ENCODE data around the gene SLC9A9. TPM values are rescaled to one million over a fixed set of nuclear protein-coding genes. Genes with fewer than 3 reads are reported as not detected.

Gene SLC9A9
- total RNA-seq, 6 experiments from 2014 or later: 0.10 to 0.55 (median 0.33) TPM; not detected in 2

DNA sequence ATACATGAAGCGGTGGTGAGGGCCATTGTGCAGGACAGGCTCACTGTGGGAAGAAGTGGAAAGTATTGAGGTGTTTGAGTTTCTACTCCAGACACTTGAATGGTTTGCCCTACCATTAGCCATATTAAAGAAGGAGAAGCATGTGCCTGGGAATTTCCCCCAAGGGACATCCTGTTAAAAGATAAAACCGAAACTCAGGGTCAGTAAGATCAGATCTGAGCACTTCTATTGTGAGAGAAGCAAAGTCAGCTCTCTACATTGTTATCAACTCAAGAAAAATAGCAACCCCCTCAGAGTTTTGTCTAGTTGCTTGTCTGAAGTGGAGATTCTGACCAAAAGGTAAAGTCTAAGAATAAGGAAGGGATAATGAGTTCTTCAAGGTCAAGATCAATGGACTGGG lies 458.9 kb downstream of the SLC9A9 start:
- H3K36me3 Mint-ChIP-seq (ENCODE audit: low read depth): no peaks in the 10 kb centered on the region
- no peaks in the 10 kb centered on the region for H3K4me1 Mint-ChIP-seq (ENCODE audit: low read depth)
- no peak for DNase-seq
- H3K27me3 Mint-ChIP-seq (ENCODE audit: insufficient read depth): peaks cover 3% of the 10 kb centered on the region; the same call in 1 of the 2 replicates
- TF ChIP-seq, protein P1, sequence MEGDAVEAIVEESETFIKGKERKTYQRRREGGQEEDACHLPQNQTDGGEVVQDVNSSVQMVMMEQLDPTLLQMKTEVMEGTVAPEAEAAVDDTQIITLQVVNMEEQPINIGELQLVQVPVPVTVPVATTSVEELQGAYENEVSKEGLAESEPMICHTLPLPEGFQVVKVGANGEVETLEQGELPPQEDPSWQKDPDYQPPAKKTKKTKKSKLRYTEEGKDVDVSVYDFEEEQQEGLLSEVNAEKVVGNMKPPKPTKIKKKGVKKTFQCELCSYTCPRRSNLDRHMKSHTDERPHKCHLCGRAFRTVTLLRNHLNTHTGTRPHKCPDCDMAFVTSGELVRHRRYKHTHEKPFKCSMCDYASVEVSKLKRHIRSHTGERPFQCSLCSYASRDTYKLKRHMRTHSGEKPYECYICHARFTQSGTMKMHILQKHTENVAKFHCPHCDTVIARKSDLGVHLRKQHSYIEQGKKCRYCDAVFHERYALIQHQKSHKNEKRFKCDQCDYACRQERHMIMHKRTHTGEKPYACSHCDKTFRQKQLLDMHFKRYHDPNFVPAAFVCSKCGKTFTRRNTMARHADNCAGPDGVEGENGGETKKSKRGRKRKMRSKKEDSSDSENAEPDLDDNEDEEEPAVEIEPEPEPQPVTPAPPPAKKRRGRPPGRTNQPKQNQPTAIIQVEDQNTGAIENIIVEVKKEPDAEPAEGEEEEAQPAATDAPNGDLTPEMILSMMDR (IDR thresholded peaks at IDR 0.05): no peak
- no peak overlapping the region for H3K27ac Mint-ChIP-seq
- H3K4me3 Mint-ChIP-seq: no peak overlapping the region
- H3K9me3 Mint-ChIP-seq: no peaks in the 10 kb centered on the region; the same call in 1 of the 2 replicates

DNA sequence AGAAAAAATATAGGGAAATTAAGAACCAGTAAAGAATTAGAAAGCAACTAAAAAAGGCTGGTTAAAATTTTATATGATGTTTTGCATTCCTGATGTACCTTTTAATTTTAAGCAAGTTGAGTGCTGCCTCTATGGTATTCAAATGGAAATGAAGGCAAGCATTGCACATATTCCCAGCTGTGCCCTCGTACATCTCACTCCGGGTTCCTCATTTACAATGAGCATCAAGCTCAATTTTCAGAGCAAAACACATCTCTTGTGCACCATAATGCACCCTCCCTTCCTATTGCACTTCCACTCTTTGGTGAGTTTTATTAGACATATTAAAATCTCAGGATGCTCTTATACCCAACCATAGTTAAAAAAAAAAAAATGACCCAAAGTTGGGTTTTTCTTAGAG lies 460.8 kb downstream of the SLC9A9 start:
- no peak overlapping the region for H3K4me3 Mint-ChIP-seq
- H3K9me3 Mint-ChIP-seq: no peaks in the 10 kb centered on the region; the same call in 1 of the 2 replicates
- DNase-seq: no peak
- no peaks in the 10 kb centered on the region for H3K4me1 Mint-ChIP-seq (ENCODE audit: low read depth)
- H3K27me3 Mint-ChIP-seq (ENCODE audit: insufficient read depth): peaks cover 3% of the 10 kb centered on the region; the same call in 1 of the 2 replicates
- H3K36me3 Mint-ChIP-seq (ENCODE audit: low read depth): no peaks in the 10 kb centered on the region
- no peak overlapping the region for H3K27ac Mint-ChIP-seq
- TF ChIP-seq, protein P1 (IDR thresholded peaks at IDR 0.05): no peak

DNA sequence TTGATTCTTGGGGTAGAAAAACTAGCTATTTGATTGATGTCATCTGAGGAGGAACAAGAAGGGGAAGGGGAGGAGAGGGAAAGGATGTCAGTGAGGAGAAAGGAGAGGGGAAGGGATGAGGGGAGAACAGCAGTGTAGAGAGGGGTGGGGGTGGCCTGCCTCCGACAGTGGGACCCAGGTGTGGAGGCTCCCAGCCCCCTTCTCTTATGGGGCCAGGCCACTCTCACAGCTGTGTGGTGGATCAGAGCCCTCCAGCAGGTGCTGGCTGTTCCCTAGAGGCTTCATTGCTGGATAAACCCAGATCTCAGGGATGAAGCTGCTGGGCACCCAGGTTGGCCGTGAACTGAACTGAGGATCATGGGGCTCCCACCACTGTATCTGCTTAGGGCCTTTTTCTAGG lies 464.2 kb downstream of the SLC9A9 start:
- Mint-ChIP-seq H3K27ac (no peak overlapping the region), H3K36me3 (ENCODE audit: low read depth) (no peaks in the 10 kb centered on the region), H3K4me3 (no peak overlapping the region), H3K27me3 (ENCODE audit: insufficient read depth) (no peaks in the 10 kb centered on the region; the same call in 1 of the 2 replicates), H3K4me1 (ENCODE audit: low read depth) (no peaks in the 10 kb centered on the region), H3K9me3 (no peaks in the 10 kb centered on the region; the same call in 1 of the 2 replicates)
- DNase-seq: no peak
- TF ChIP-seq, protein P1 (IDR thresholded peaks at IDR 0.05): no peak

DNA sequence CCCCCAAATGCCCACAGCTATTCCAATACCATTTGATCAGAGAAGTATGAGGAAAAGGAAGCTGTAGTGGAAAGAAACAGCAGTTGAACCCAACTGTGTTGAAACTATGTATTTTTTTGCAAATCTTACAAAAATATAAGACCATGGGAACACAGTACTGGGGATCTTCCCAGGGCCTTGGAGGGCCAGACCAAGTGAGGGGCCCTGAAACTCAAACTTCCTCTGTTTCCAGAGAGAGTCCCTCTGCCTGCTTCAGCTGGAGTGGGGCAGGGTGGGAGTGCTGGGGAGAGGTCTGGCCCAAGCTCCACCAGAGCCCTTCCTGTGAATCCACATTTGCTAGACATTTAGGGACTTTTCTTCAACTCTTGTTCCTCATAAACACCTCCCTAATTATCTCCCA lies 464.8 kb downstream of the SLC9A9 start:
- Mint-ChIP-seq H3K27me3 (ENCODE audit: insufficient read depth) (no peaks in the 10 kb centered on the region; the same call in 1 of the 2 replicates), H3K36me3 (ENCODE audit: low read depth) (no peaks in the 10 kb centered on the region), H3K9me3 (no peaks in the 10 kb centered on the region; the same call in 1 of the 2 replicates), H3K4me3 (no peak overlapping the region), H3K4me1 (ENCODE audit: low read depth) (no peaks in the 10 kb centered on the region), H3K27ac (no peak overlapping the region)
- TF ChIP-seq, protein P1 (IDR thresholded peaks at IDR 0.05): no peak
- no peak for DNase-seq

DNA sequence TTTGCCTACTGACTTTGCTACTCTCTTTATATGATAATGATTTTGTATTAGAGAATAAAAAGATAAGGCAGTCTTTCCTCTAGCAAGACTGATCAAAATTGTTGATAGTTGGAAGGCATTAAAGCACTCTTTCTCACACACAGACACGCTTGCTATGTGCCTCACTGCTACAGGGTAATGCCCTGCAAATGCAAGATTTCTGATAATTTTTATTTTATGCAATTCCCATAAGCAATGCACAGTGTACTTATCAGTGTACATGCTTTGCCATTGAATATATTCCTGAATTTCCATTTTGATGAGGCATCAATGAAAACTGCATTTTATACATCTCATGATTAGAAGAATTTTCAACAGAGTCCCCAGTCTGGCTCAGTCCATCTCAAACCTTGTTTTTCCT lies 465.5 kb downstream of the SLC9A9 start:
- Mint-ChIP-seq H3K36me3 (ENCODE audit: low read depth) (no peaks in the 10 kb centered on the region), H3K27me3 (ENCODE audit: insufficient read depth) (no peaks in the 10 kb centered on the region; the same call in 1 of the 2 replicates), H3K4me1 (ENCODE audit: low read depth) (no peaks in the 10 kb centered on the region), H3K9me3 (no peaks in the 10 kb centered on the region; the same call in 1 of the 2 replicates), H3K4me3 (no peak overlapping the region), H3K27ac (no peak overlapping the region)
- TF ChIP-seq, protein P1 (IDR thresholded peaks at IDR 0.05): no peak
- DNase-seq: no peak

DNA sequence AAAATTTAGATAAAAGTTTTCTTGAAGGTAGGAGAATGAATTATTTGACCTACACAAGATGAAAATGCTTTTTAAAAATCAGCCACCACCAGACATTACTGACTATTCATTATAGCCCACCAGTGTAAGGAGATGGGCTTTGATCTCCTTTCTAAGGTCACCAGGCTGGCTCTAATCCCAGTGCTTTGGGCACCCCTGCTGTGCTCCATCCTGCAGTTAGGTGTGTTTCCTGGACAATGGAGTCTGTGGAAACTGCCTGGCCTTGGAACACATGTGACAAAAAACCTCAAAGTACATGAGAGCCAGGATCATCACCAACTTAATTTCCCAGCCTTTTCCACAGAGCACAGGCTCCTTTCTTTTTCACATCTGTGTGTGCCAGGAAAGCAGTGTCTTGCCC lies 467.8 kb downstream of the SLC9A9 start:
- Mint-ChIP-seq H3K36me3 (ENCODE audit: low read depth) (no peaks in the 10 kb centered on the region), H3K4me3 (no peak overlapping the region), H3K9me3 (no peaks in the 10 kb centered on the region), H3K27ac (no peak overlapping the region), H3K27me3 (ENCODE audit: insufficient read depth) (no peaks in the 10 kb centered on the region; the same call in 1 of the 2 replicates), H3K4me1 (ENCODE audit: low read depth) (no peaks in the 10 kb centered on the region)
- DNase-seq: no peak
- TF ChIP-seq, protein P1 (IDR thresholded peaks at IDR 0.05): no peak
